Measurements from ENCODE around the gene DCAF11. TPM values are rescaled to one million over a fixed set of nuclear protein-coding genes. Genes with fewer than 3 reads are reported as not detected.

Gene DCAF11
- total and polyA plus RNA-seq, 2 of the 13 experiments (the other 11 are each of a cell fraction or from before 2014, with no cell fraction given) = 150 to 257 TPM

DNA sequence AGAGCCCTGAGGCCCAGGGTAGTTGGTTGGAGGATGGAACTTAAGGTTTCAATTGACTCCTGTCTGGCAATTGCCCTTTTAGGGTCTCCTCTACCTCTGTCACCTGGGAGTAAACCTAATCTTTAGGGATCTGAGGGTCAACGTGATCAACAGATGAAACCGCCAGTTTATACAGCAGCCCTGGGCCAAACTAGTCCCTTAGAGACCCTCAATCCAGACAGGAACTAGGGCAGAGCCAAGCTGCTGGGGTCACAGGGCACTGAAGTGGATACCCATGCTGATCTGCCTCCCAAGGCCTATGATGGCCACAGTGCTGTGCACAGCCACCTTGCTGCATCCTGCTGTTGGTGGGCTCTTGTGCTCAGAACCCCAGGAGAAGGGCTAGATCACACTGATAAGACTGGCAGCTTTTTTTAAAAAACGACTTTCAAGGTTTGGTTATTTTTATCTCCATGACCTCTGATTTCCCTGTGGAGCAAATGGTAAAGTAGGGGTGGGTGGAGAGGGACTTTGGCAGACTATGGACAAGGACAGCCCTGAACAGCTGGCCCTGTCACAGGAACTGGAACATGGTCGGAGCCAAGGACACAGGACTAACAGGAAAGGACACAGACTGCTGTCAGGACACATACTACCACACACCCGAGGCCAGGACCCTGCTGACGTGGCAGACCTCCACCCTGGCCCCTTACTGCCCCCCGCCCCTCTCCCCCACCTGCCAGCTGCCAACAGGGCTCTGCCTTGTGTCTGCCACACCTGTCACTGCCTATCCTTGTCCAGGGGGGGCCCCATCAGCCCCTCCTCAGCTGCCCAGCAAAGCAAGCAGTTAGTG, 16.4 kb downstream of the DCAF11 start (continued):
- TF ChIP-seq, protein P1, sequence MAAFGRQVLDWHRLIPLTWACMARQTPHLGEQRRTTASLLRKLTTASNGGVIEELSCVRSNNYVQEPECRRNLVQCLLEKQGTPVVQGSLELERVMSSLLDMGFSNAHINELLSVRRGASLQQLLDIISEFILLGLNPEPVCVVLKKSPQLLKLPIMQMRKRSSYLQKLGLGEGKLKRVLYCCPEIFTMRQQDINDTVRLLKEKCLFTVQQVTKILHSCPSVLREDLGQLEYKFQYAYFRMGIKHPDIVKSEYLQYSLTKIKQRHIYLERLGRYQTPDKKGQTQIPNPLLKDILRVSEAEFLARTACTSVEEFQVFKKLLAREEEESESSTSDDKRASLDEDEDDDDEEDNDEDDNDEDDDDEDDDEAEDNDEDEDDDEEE (CRISPR knock-in tag; IDR thresholded peaks at IDR 0.05) = 0 out of 2 replicates have a peak, but pooled peaks have one; percentile 37
- TF ChIP-seq, protein P2, sequence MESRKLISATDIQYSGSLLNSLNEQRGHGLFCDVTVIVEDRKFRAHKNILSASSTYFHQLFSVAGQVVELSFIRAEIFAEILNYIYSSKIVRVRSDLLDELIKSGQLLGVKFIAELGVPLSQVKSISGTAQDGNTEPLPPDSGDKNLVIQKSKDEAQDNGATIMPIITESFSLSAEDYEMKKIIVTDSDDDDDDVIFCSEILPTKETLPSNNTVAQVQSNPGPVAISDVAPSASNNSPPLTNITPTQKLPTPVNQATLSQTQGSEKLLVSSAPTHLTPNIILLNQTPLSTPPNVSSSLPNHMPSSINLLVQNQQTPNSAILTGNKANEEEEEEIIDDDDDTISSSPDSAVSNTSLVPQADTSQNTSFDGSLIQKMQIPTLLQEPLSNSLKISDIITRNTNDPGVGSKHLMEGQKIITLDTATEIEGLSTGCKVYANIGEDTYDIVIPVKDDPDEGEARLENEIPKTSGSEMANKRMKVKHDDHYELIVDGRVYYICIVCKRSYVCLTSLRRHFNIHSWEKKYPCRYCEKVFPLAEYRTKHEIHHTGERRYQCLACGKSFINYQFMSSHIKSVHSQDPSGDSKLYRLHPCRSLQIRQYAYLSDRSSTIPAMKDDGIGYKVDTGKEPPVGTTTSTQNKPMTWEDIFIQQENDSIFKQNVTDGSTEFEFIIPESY (CRISPR knock-in tag; IDR thresholded peaks at IDR 0.05) = no peak
- TF ChIP-seq MZF1 (CRISPR knock-in tag; IDR thresholded peaks at IDR 0.05; ENCODE audit: borderline replicate concordance) = no peak; the same call in none of the 2 replicates
- TF ChIP-seq KLF16 (CRISPR knock-in tag; IDR thresholded peaks at IDR 0.05) = 0 out of 4 replicates have a peak, but pooled peaks of 1 of the 2 experiments have one; percentile 10
- peak; percentile 84; the same call in 1 of the 2 replicates for TF ChIP-seq TRAFD1 (CRISPR knock-in tag; IDR thresholded peaks at IDR 0.05; ENCODE audit: borderline replicate concordance)
- TF ChIP-seq, protein P3, sequence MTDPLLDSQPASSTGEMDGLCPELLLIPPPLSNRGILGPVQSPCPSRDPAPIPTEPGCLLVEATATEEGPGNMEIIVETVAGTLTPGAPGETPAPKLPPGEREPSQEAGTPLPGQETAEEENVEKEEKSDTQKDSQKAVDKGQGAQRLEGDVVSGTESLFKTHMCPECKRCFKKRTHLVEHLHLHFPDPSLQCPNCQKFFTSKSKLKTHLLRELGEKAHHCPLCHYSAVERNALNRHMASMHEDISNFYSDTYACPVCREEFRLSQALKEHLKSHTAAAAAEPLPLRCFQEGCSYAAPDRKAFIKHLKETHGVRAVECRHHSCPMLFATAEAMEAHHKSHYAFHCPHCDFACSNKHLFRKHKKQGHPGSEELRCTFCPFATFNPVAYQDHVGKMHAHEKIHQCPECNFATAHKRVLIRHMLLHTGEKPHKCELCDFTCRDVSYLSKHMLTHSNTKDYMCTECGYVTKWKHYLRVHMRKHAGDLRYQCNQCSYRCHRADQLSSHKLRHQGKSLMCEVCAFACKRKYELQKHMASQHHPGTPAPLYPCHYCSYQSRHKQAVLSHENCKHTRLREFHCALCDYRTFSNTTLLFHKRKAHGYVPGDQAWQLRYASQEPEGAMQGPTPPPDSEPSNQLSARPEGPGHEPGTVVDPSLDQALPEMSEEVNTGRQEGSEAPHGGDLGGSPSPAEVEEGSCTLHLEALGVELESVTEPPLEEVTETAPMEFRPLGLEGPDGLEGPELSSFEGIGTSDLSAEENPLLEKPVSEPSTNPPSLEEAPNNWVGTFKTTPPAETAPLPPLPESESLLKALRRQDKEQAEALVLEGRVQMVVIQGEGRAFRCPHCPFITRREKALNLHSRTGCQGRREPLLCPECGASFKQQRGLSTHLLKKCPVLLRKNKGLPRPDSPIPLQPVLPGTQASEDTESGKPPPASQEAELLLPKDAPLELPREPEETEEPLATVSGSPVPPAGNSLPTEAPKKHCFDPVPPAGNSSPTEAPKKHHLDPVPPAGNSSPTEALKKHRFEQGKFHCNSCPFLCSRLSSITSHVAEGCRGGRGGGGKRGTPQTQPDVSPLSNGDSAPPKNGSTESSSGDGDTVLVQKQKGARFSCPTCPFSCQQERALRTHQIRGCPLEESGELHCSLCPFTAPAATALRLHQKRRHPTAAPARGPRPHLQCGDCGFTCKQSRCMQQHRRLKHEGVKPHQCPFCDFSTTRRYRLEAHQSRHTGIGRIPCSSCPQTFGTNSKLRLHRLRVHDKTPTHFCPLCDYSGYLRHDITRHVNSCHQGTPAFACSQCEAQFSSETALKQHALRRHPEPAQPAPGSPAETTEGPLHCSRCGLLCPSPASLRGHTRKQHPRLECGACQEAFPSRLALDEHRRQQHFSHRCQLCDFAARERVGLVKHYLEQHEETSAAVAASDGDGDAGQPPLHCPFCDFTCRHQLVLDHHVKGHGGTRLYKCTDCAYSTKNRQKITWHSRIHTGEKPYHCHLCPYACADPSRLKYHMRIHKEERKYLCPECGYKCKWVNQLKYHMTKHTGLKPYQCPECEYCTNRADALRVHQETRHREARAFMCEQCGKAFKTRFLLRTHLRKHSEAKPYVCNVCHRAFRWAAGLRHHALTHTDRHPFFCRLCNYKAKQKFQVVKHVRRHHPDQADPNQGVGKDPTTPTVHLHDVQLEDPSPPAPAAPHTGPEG (CRISPR knock-in tag; IDR thresholded peaks at IDR 0.05) = no peak
- no peak for TF ChIP-seq ZNF674 (CRISPR knock-in tag; IDR thresholded peaks at IDR 0.05; ENCODE audit: low read depth)
- no peak for TF ChIP-seq SOX6 (IDR thresholded peaks at IDR 0.05)
- TF ChIP-seq SOX6 (CRISPR knock-in tag; IDR thresholded peaks at IDR 0.05) = peak; percentile 66; the same call in 1 of the 2 replicates
- TF ChIP-seq ZNF780A (CRISPR knock-in tag; IDR thresholded peaks at IDR 0.05) = no peak
- TF ChIP-seq KMT2A (CRISPR knock-in tag; IDR thresholded peaks at IDR 0.05) = no peak
- no peak for TF ChIP-seq AFF4 (CRISPR knock-in tag; IDR thresholded peaks at IDR 0.05)
- no peak for TF ChIP-seq MAFK (conservative IDR thresholded peaks at IDR 0.05 in 1 of 2, IDR thresholded peaks at IDR 0.05 in 1 of 2; ENCODE audit: low read length in 2 of 2)
